C4-2B (cell line): ENCODE data around the gene TPRX1.

Experiments used
- CTCF ChIP-seq: fragments of 450-650 bp; conservative IDR thresholded peaks from 2 replicates; pipeline ENCODE4 v1.5.1; 2017; ENCODE audit warnings: mild to moderate bottlenecking
- ZFX ChIP-seq: fragments of 450-650 bp; IDR thresholded peaks from 2 replicates; pipeline ENCODE4 v1.6.1; 2017

- TF ChIP-seq CTCF, result peak; percentile 64
- TF ChIP-seq ZFX, result no peak
Measured at GRCh38 chr19:47813304-47813994, 9.1 kb upstream of the TPRX1 start.
